GM10266 (cell line): ENCODE results near the gene TACC3.

Experiments used
- DNase-seq: peaks from one replicate; pipeline ENCODE4 v3.0.0; 2012; ENCODE audit errors: extremely low spot score
- CTCF ChIP-seq: IDR thresholded peaks from 2 replicates; pipeline ENCODE4 v1.5.1; 2012; ENCODE audit warnings: mild to moderate bottlenecking, low read depth; ENCODE audit not compliant: control insufficient read depth, insufficient read depth; ENCODE audit errors: missing control alignments

TACC3 gene

GRCh38 chr4:1714303-1715001, 6.9 kb upstream of the TACC3 start:
- no peak for TF ChIP-seq CTCF

GRCh38 chr4:1715002-1715758, 6.1 kb upstream of the TACC3 start:
- no peak for DNase-seq
- TF ChIP-seq CTCF, result no peak

More at GRCh38 chr4:1714303-1715001, 6.9 kb upstream of the TACC3 start:
- no peak for DNase-seq

- no peak for TF ChIP-seq CTCF
- no peak for DNase-seq
Measured at GRCh38 chr4:1716065-1716945, 5.0 kb upstream of the TACC3 start.

GRCh38 chr4:1717129-1718094, 3.9 kb upstream of the TACC3 start:
- no peak for DNase-seq
- TF ChIP-seq CTCF, result no peak

GRCh38 chr4:1718095-1718850, 3.0 kb upstream of the TACC3 start:
- TF ChIP-seq CTCF, result no peak
- no peak for DNase-seq
